Mesendoderm (in vitro differentiated cells): ENCODE data around the gene CADPS2.

Experiments
- DNase-seq: peaks from one replicate; pipeline ENCODE4 v3.0.0; 2013
- H2AK5ac ChIP-seq: 2 replicates; pipeline ENCODE4 v1.6.1; 2013; ENCODE audit warnings: low read length, inconsistent platforms
- H2BK120ac ChIP-seq: 2 replicates; pipeline ENCODE4 v1.6.1; 2013; ENCODE audit warnings: low read depth, mild to moderate bottlenecking, low read length, moderate library complexity, mixed read lengths
- H2BK15ac ChIP-seq: replicated peaks from 2 replicates; pipeline ENCODE4 v1.6.1; 2013; ENCODE audit warnings: low read depth, mild to moderate bottlenecking, moderate library complexity
- H2BK5ac ChIP-seq: 2 replicates; pipeline ENCODE4 v1.6.1; 2013; ENCODE audit warnings: low read length, inconsistent platforms
- H3K18ac ChIP-seq: 2 replicates; pipeline ENCODE4 v1.6.1; 2013; ENCODE audit warnings: mild to moderate bottlenecking, low read length, mixed read lengths
- H3K23ac ChIP-seq: one replicate; pipeline ENCODE4 v1.6.1; 2013; ENCODE audit warnings: low read length
- H3K27ac ChIP-seq: 2 replicates; pipeline ENCODE4 v1.5.1; 2013; ENCODE audit warnings: low read depth, mild to moderate bottlenecking, inconsistent platforms, low read length, moderate library complexity
- H3K27me3 ChIP-seq: 2 replicates; pipeline ENCODE4 v1.6.1; 2013; ENCODE audit warnings: low read length, control low read depth, mild to moderate bottlenecking, inconsistent platforms; ENCODE audit not compliant: insufficient read depth, poor library complexity
- H3K36me3 ChIP-seq: 2 replicates; pipeline ENCODE4 v1.6.1; 2013; ENCODE audit warnings: low read length, inconsistent platforms; ENCODE audit not compliant: control insufficient read depth, insufficient read depth
- H3K4ac ChIP-seq: one replicate; pipeline ENCODE4 v1.6.1; 2013; ENCODE audit warnings: low read depth, mild to moderate bottlenecking, low read length, moderate library complexity
- H3K4me1 ChIP-seq: 2 replicates; pipeline ENCODE4 v1.6.1; 2013; ENCODE audit warnings: low read depth, low read length, inconsistent platforms; ENCODE audit not compliant: control insufficient read depth
- H3K4me2 ChIP-seq: 2 replicates; pipeline ENCODE4 v1.6.1; 2013; ENCODE audit warnings: low read length
- H3K4me3 ChIP-seq: 2 replicates; pipeline ENCODE4 v1.5.1; 2013; ENCODE audit warnings: mild to moderate bottlenecking, low read length
- H3K56ac ChIP-seq: one replicate; pipeline ENCODE4 v1.6.1; 2013; ENCODE audit warnings: low read length
- H3K79me1 ChIP-seq: 2 replicates; pipeline ENCODE4 v1.6.1; 2013; ENCODE audit warnings: low read length, inconsistent platforms
- H3K79me2 ChIP-seq: 2 replicates; pipeline ENCODE4 v1.6.1; 2013; ENCODE audit warnings: mild to moderate bottlenecking, low read length; ENCODE audit not compliant: control insufficient read depth, insufficient read depth
- H3K9ac ChIP-seq: 2 replicates; pipeline ENCODE4 v1.6.1; 2013; ENCODE audit warnings: low read length, inconsistent platforms
- H4K5ac ChIP-seq: one replicate; pipeline ENCODE4 v1.6.1; 2013; ENCODE audit warnings: low read length
- H4K8ac ChIP-seq: one replicate; pipeline ENCODE4 v1.6.1; 2013; ENCODE audit warnings: low read depth, mild to moderate bottlenecking, control low read depth, low read length, moderate library complexity
- WGBS: extraction: QIAGEN DNeasy Blood & Tissue Kit; methylation state at CpG from one replicate; pipeline ENCODE4 v1.1.7; 2013; ENCODE audit warnings: low lambda C conversion rate, missing lambda C conversion rate; ENCODE audit not compliant: insufficient coverage; ENCODE audit errors: extremely low coverage; 5-methylcytosine and 5-hydroxymethylcytosine counted together

CADPS2 gene

GRCh38 chr7:122600042-122600441 is 286.2 kb downstream of the CADPS2 start:
- H3K9ac ChIP-seq: no peak overlapping the region
- no peak for DNase-seq
- no peak overlapping the region for H3K4me2 ChIP-seq
- H3K23ac ChIP-seq: no peak overlapping the region
- H3K79me2 ChIP-seq: no peaks in the 10 kb centered on the region
- H3K4ac ChIP-seq: no peak overlapping the region
- H3K18ac ChIP-seq: no peak overlapping the region
- H3K4me3 ChIP-seq: no peak overlapping the region
- no peak overlapping the region for H2AK5ac ChIP-seq
- no peaks in the 10 kb centered on the region for H3K4me1 ChIP-seq
- no CpG with 5 or more reads among the region's 1 CpG for WGBS
- no peaks in the 10 kb centered on the region for H3K36me3 ChIP-seq
- no peak overlapping the region for H2BK120ac ChIP-seq
- no peak overlapping the region for H4K5ac ChIP-seq
- no peak overlapping the region for H3K56ac ChIP-seq
- no peaks in the 10 kb centered on the region for H3K79me1 ChIP-seq
- no peaks in the 10 kb centered on the region for H3K27me3 ChIP-seq
- H2BK15ac ChIP-seq: no peak overlapping the region
- H4K8ac ChIP-seq: no peak overlapping the region
- no peak overlapping the region for H2BK5ac ChIP-seq
- H3K27ac ChIP-seq: no peak overlapping the region

GRCh38 chr7:122597277-122597676 is 289.0 kb downstream of the CADPS2 start:
- Histone ChIP-seq H4K8ac (no peak overlapping the region), H2AK5ac (no peak overlapping the region), H3K56ac (no peak overlapping the region), H2BK5ac (no peak overlapping the region), H3K9ac (no peak overlapping the region), H3K27ac (no peak overlapping the region), H2BK15ac (no peak overlapping the region), H3K18ac (no peak overlapping the region), H3K79me1 (no peaks in the 10 kb centered on the region), H2BK120ac (no peak overlapping the region), H3K4ac (no peak overlapping the region), H3K23ac (no peak overlapping the region), H3K36me3 (no peaks in the 10 kb centered on the region), H3K4me3 (no peak overlapping the region), H3K4me1 (no peaks in the 10 kb centered on the region), H3K27me3 (no peaks in the 10 kb centered on the region), H3K79me2 (no peaks in the 10 kb centered on the region), H3K4me2 (no peak overlapping the region), H4K5ac (no peak overlapping the region)
- DNase-seq: no peak
- WGBS: no CpG with 5 or more reads among the region's 3 CpGs

- Histone ChIP-seq H4K5ac (no peak overlapping the region), H3K4ac (no peak overlapping the region), H3K27ac (no peak overlapping the region), H2BK5ac (no peak overlapping the region), H3K36me3 (no peaks in the 10 kb centered on the region), H2BK15ac (no peak overlapping the region), H2AK5ac (no peak overlapping the region), H3K4me3 (no peak overlapping the region), H3K27me3 (no peaks in the 10 kb centered on the region), H3K56ac (no peak overlapping the region), H4K8ac (no peak overlapping the region), H3K9ac (no peak overlapping the region), H3K4me1 (no peaks in the 10 kb centered on the region), H3K18ac (no peak overlapping the region), H3K79me1 (no peaks in the 10 kb centered on the region), H2BK120ac (no peak overlapping the region), H3K23ac (no peak overlapping the region), H3K79me2 (no peaks in the 10 kb centered on the region), H3K4me2 (no peak overlapping the region)
- no peak for DNase-seq
- WGBS: no CpG with 5 or more reads among the region's 1 CpG
These were observed 290.4 kb downstream of the CADPS2 start for GRCh38 chr7:122595885-122596284.

- H3K18ac ChIP-seq: no peak overlapping the region
- H3K9ac ChIP-seq: no peak overlapping the region
- no peak overlapping the region for H3K23ac ChIP-seq
- no peak overlapping the region for H4K5ac ChIP-seq
- H3K27ac ChIP-seq: no peak overlapping the region
- no peaks in the 10 kb centered on the region for H3K27me3 ChIP-seq
- no peak overlapping the region for H3K4me2 ChIP-seq
- no peak overlapping the region for H2BK15ac ChIP-seq
- H3K79me2 ChIP-seq: no peaks in the 10 kb centered on the region
- DNase-seq: no peak
- H3K36me3 ChIP-seq: no peaks in the 10 kb centered on the region
- H3K4me3 ChIP-seq: no peak overlapping the region
- H2AK5ac ChIP-seq: no peak overlapping the region
- no peak overlapping the region for H3K4ac ChIP-seq
- H2BK5ac ChIP-seq: no peak overlapping the region
- WGBS: no CpG with 5 or more reads among the region's 1 CpG
- H3K56ac ChIP-seq: no peak overlapping the region
- H4K8ac ChIP-seq: no peak overlapping the region
- H3K4me1 ChIP-seq: no peaks in the 10 kb centered on the region
- H3K79me1 ChIP-seq: no peaks in the 10 kb centered on the region
- no peak overlapping the region for H2BK120ac ChIP-seq
These were observed 297.6 kb downstream of the CADPS2 start for GRCh38 chr7:122588621-122589020.

- no peak overlapping the region for H4K8ac ChIP-seq
- no peaks in the 10 kb centered on the region for H3K79me1 ChIP-seq
- no peak overlapping the region for H2BK15ac ChIP-seq
- H3K27me3 ChIP-seq: no peaks in the 10 kb centered on the region
- no peak overlapping the region for H3K18ac ChIP-seq
- H2BK5ac ChIP-seq: no peak overlapping the region
- no peak overlapping the region for H4K5ac ChIP-seq
- no CpG with 5 or more reads among the region's 3 CpGs for WGBS
- no peaks in the 10 kb centered on the region for H3K4me1 ChIP-seq
- no peaks in the 10 kb centered on the region for H3K79me2 ChIP-seq
- H3K4ac ChIP-seq: no peak overlapping the region
- H3K4me3 ChIP-seq: no peak overlapping the region
- no peak overlapping the region for H3K56ac ChIP-seq
- no peak overlapping the region for H2BK120ac ChIP-seq
- no peak overlapping the region for H3K23ac ChIP-seq
- H3K36me3 ChIP-seq: no peaks in the 10 kb centered on the region
- DNase-seq: peak; percentile 24
- H3K4me2 ChIP-seq: no peak overlapping the region
- no peak overlapping the region for H2AK5ac ChIP-seq
- H3K27ac ChIP-seq: no peak overlapping the region
- no peak overlapping the region for H3K9ac ChIP-seq
These were observed 301.5 kb downstream of the CADPS2 start for GRCh38 chr7:122584676-122585251.

- no peak overlapping the region for H4K5ac ChIP-seq
- no peak overlapping the region for H3K4me2 ChIP-seq
- no peak overlapping the region for H4K8ac ChIP-seq
- no peak overlapping the region for H2BK15ac ChIP-seq
- H2AK5ac ChIP-seq: no peak overlapping the region
- H3K4ac ChIP-seq: no peak overlapping the region
- H3K56ac ChIP-seq: no peak overlapping the region
- H3K18ac ChIP-seq: no peak overlapping the region
- no peaks in the 10 kb centered on the region for H3K27me3 ChIP-seq
- no peaks in the 10 kb centered on the region for H3K36me3 ChIP-seq
- H3K4me3 ChIP-seq: no peak overlapping the region
- no peaks in the 10 kb centered on the region for H3K79me1 ChIP-seq
- no peak overlapping the region for H3K9ac ChIP-seq
- no peak for DNase-seq
- H2BK120ac ChIP-seq: no peak overlapping the region
- H3K79me2 ChIP-seq: no peaks in the 10 kb centered on the region
- no peak overlapping the region for H2BK5ac ChIP-seq
- H3K27ac ChIP-seq: no peak overlapping the region
- no peaks in the 10 kb centered on the region for H3K4me1 ChIP-seq
- H3K23ac ChIP-seq: no peak overlapping the region
- WGBS: no CpG with 5 or more reads among the region's 2 CpGs
These were observed 307.9 kb downstream of the CADPS2 start for GRCh38 chr7:122578350-122578749.
